Stimulated activated CD4-positive, alpha-beta T cell treated with anti-CD3 and anti-CD28 coated beads, Interleukin-4, amount 100 ng/mL, for 48 hours (primary cell): ENCODE measurements around the gene MYH9.
"Not testable (repeated sequence)": the region's sequence is repeated elsewhere in the genome, so short reads cannot be mapped to it uniquely, and the experiment has no call there.

Experiments
- DNase-seq, 2 donors: peaks; one replicate each; pipeline ENCODE4 v3.0.0-alpha.2; 2020; ENCODE audit warnings: low read depth in 2 of 2

MYH9 gene

DNA sequence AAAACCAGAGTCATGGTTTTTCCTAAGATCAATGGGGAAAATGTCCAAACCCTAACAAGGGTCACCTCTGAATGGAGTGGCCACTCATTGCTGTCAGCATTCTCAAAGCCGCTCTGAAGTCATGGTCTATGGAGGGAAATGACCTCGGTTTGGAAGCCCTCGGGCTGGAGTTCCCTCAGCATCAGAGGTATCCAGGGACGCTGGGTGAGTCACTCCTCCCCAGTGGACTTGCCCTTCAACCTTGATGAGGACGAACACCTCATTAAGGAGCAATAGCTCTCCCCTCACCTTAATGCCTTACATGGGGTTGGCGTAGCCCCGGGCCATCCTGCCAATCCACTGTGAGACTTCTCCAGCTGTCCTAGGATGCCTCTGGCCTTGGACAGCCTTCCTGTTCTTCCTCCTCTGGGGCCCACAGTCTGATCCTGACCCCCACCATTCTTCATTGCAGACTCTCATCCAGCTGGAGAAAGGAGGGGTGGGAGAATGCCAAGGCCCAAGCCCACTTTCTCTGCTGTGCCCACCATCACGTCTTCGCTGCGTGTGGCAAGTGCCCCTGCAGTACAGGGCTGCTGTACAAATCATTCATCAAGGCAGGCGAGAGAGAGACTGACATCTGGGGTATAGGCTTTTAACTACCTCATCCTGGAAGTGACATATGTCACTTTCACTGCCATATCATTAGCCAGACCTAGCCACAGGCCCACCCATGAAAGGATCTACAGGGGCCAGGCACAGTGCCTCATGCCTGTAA is 25.4 kb upstream of the MYH9 start:
- DNase-seq, result no peak

- peak in 1 of 2 donors; percentile 50 for DNase-seq
Observed at GRCh38 chr22:36411589-36412258, 24.0 kb upstream of the MYH9 start.

- DNase-seq, result peak; percentile 51 to 52
Observed at GRCh38 chr22:36409911-36410756, 22.4 kb upstream of the MYH9 start.

GRCh38 chr22:36409554-36409910 is 21.8 kb upstream of the MYH9 start:
- DNase-seq, result not testable (repeated sequence)

- DNase-seq, result no peak
Observed at GRCh38 chr22:36409056-36409455, 21.3 kb upstream of the MYH9 start.

GRCh38 chr22:36406721-36407120 is 19.0 kb upstream of the MYH9 start:
- no peak for DNase-seq

- DNase-seq, result no peak
Observed at GRCh38 chr22:36405671-36406538, 18.1 kb upstream of the MYH9 start.

GRCh38 chr22:36405221-36405661 is 17.5 kb upstream of the MYH9 start:
- no peak for DNase-seq

- no peak for DNase-seq
Observed at GRCh38 chr22:36404446-36404845, 16.7 kb upstream of the MYH9 start.

DNA sequence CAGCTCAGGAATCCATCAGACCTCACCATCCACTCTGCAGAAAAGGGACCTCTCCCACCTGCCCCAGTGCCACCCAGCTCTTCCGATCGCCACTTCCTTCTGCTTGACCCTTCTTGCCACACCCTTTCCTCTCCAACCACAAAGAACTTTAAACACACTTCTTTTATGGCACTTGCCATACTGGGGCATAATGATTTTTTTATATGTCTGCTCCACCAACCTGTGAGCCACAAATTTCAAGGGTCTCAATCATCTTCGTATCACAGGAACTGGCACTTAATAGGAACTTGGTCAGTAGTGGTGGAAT is 11.7 kb upstream of the MYH9 start:
- no peak for DNase-seq

- no peak for DNase-seq
Observed at GRCh38 chr22:36398601-36399471, 11.1 kb upstream of the MYH9 start.

DNA sequence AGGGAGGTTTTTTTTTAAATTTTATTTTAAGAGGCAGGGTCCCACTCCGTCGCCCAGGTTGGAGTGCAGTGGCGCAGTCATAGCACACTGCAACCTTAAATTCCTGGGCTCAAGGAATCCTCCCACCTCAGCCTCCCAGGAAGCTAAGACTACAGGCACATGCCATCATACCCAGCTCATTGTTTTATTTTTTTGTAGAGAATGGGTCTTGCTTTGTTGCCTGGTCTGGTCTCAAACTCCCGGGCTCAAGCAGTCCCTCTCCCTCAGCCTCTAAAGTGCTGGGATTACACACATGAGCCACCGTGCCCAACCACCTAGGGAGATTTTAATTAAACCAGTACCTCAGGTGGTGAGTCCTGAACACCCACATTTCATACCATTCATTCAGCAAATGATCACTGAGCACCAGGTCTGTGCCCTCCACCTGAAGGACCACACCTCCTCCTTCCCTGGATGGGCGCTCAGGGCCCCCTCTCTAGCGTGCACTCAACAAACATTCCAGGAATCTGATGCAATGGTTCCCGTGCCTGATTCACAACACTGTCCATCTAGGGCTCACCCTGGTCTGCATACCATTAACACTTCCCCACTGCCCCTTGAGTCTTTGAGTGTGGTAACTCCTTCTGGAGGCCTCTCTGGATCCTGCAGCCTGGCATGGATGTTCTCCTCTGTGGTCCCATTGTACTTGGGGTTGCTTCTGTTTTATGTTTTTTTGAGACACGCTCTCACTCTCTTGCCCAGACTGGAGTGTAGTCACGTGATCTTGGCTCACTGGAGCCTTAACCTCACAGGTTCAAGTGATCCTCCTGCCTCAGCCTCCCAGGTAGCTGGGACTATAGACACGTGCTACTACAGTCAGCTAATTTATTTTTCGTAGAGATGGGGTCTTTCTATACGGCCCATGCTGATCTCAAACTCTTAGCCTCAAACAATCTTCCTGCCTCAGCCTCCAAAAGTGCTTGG is 9.6 kb upstream of the MYH9 start:
- no peak for DNase-seq

DNA sequence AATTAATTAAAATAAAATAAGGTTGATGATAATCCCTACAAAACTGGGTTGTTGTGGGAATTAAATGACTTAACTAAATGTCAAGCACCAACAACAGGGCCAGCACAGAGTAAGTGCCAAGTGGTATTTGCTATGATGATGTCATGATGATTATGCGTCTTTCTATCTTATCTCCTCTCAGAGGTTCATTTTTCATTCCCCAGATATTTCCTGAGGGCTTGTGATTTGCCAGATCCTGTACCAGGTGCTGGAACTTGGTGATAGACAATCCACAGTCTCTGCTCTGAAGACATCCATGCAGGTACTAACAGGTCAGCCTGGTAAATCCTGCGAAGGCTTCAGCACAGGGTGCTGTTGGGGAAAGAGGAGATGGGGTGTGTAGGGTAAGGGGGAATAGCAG is 8.1 kb upstream of the MYH9 start:
- DNase-seq, result no peak

GRCh38 chr22:36395055-36395849 is 7.5 kb upstream of the MYH9 start:
- DNase-seq, result no peak

GRCh38 chr22:36391638-36392037 is 3.9 kb upstream of the MYH9 start:
- no peak for DNase-seq

- DNase-seq, result not testable (repeated sequence)
Observed at GRCh38 chr22:36389122-36389521, 1.4 kb upstream of the MYH9 start.

DNA sequence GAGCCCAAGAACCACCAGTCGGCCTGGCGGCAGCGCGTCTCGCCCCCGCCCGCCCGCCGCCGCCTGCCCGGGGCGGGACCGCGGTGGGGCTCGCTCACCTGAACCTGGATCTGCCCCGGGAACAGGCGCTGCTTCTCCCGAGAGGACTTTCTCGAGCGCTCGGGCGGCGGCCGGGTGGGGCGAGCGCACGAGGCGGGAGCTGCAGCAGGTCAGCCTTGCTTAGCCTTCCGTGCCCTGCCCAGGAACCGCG is 133 bp downstream of the MYH9 start:
- no peak for DNase-seq

- DNase-seq, result peak in 1 of 2 donors; percentile 57
Observed at GRCh38 chr22:36386900-36387708, 663 bp downstream of the MYH9 start.
